IMR-90 (cell line): ENCODE data around the gene DNAH17. TPM values are rescaled to one million over a fixed set of nuclear protein-coding genes. Genes with fewer than 3 reads are reported as not detected.

ENCODE experiments used
- ATAC-seq: fragments of 200-7000 bp; cut with Tn5 transposase; 2 replicates; pipeline ENCODE4 v1.9.1; 2020; ENCODE audit warnings: low read depth, mild to moderate bottlenecking, moderate library complexity
- BruUV-seq: library from RNA; stranded (reverse); fragments of 400-500 nt; replicated peaks from 2 replicates; lab custom pipeline; 2021; lab: Mats Ljungman, UMichigan
- CTCF ChIA-PET: fragments of 300-600 bp; formaldehyde crosslinking; extraction: SDS; loops from one replicate; lab custom pipeline; 2021; ENCODE audit warnings: antibody characterized with exemption; lab: Yijun Ruan, JAX
- POLR2A ChIA-PET: fragments of 300-600 bp; sonication (Branson Sonifier 250); formaldehyde crosslinking; loops from one replicate; lab custom pipeline; 2022; ENCODE audit warnings: antibody characterized with exemption; ENCODE audit not compliant: unreplicated experiment; lab: Charles Lee
- DNase-seq: peaks from one replicate; pipeline ENCODE4 v3.0.0; 2013
- H2AFZ ChIP-seq: replicated peaks from 2 replicates; pipeline ENCODE3; 2013; ENCODE audit warnings: low read length, mild to moderate bottlenecking; ENCODE audit not compliant: poor library complexity
- H2AK5ac ChIP-seq: 2 replicates; pipeline ENCODE4 v1.6.1; 2013; ENCODE audit warnings: low read depth, low read length, inconsistent platforms
- H2AK9ac ChIP-seq: replicated peaks from 2 replicates; pipeline ENCODE3; 2013; ENCODE audit warnings: mild to moderate bottlenecking, low read depth, low read length, moderate library complexity; ENCODE audit not compliant: poor library complexity
- H2BK120ac ChIP-seq: 2 replicates; pipeline ENCODE4 v1.6.1; 2013; ENCODE audit warnings: low read depth, low read length, inconsistent platforms
- H2BK15ac ChIP-seq: 3 replicates; pipeline ENCODE4 v1.6.1; 2013; ENCODE audit warnings: low read depth, low read length, inconsistent platforms
- H2BK20ac ChIP-seq: 2 replicates; pipeline ENCODE4 v1.6.1; 2013; ENCODE audit warnings: low read depth, mild to moderate bottlenecking, inconsistent platforms, low read length, moderate library complexity
- H2BK5ac ChIP-seq: 2 replicates; pipeline ENCODE4 v1.6.1; 2013; ENCODE audit warnings: mild to moderate bottlenecking, low read depth, low read length, inconsistent platforms; ENCODE audit not compliant: poor library complexity, severe bottlenecking
- H3K14ac ChIP-seq: replicated peaks from 2 replicates; pipeline ENCODE4 v1.6.1; 2013; ENCODE audit warnings: low read depth, low read length, inconsistent platforms
- H3K18ac ChIP-seq: 2 replicates; pipeline ENCODE4 v1.6.1; 2013; ENCODE audit warnings: low read depth, low read length, control low read depth
- H3K23ac ChIP-seq: 2 replicates; pipeline ENCODE4 v1.6.1; 2013; ENCODE audit warnings: low read depth, low read length, inconsistent platforms
- H3K27ac ChIP-seq: 2 replicates; pipeline ENCODE4 v1.5.1; 2013; ENCODE audit warnings: mild to moderate bottlenecking, control low read depth, low read length; ENCODE audit not compliant: insufficient read depth
- H3K27me3 ChIP-seq: 2 replicates; pipeline ENCODE4 v1.6.1; 2013; ENCODE audit warnings: low read length; ENCODE audit not compliant: control insufficient read depth, insufficient read depth
- H3K36me3 ChIP-seq: 2 replicates; pipeline ENCODE4 v1.6.1; 2013; ENCODE audit warnings: low read length, mixed read lengths; ENCODE audit not compliant: control insufficient read depth, insufficient read depth
- H3K4ac ChIP-seq: 2 replicates; pipeline ENCODE4 v1.6.1; 2013; ENCODE audit warnings: low read depth, low read length, inconsistent platforms
- H3K4me1 ChIP-seq: 2 replicates; pipeline ENCODE4 v1.6.1; 2013; ENCODE audit warnings: low read length, mixed read lengths; ENCODE audit not compliant: control insufficient read depth, insufficient read depth
- H3K4me2 ChIP-seq: 2 replicates; pipeline ENCODE4 v1.6.1; 2013; ENCODE audit warnings: low read depth, mild to moderate bottlenecking, control low read depth, low read length, moderate library complexity
- H3K4me3 ChIP-seq: 2 replicates; pipeline ENCODE4 v1.5.1; 2013; ENCODE audit warnings: low read depth, mild to moderate bottlenecking, control low read depth, low read length, moderate library complexity; ENCODE audit not compliant: insufficient read depth
- H3K56ac ChIP-seq: 2 replicates; pipeline ENCODE4 v1.6.1; 2013; ENCODE audit warnings: low read length, inconsistent platforms; ENCODE audit not compliant: insufficient read depth; ENCODE audit errors: extremely low read depth
- H3K79me1 ChIP-seq, 2 experiments: 2 replicates each; pipeline ENCODE4 v1.6.1; 2013; ENCODE audit warnings: low read length in 2 of 2, inconsistent platforms in 1 of 2, low read depth in 1 of 2
- H3K9ac ChIP-seq: 2 replicates; pipeline ENCODE4 v1.6.1; 2013; ENCODE audit warnings: low read depth, low read length, control low read depth
- H3K9me1 ChIP-seq: 2 replicates; pipeline ENCODE4 v1.6.1; 2013; ENCODE audit warnings: low read length, inconsistent platforms; ENCODE audit not compliant: insufficient read depth
- H3K9me3 ChIP-seq: 2 replicates; pipeline ENCODE4 v1.6.1; 2013; ENCODE audit warnings: low read length; ENCODE audit not compliant: control insufficient read depth, insufficient read depth
- H4K20me1 ChIP-seq: 2 replicates; pipeline ENCODE4 v1.6.1; 2013; ENCODE audit warnings: low read length, inconsistent platforms; ENCODE audit not compliant: insufficient read depth
- H4K5ac ChIP-seq: 2 replicates; pipeline ENCODE4 v1.6.1; 2013; ENCODE audit warnings: mild to moderate bottlenecking, low read depth, low read length, control low read depth
- H4K8ac ChIP-seq, 2 experiments: 2 replicates each; pipeline ENCODE4 v1.6.1; 2013; ENCODE audit warnings: low read depth in 2 of 2, low read length in 2 of 2, control low read depth in 1 of 2, inconsistent platforms in 1 of 2
- H4K91ac ChIP-seq: 2 replicates; pipeline ENCODE4 v1.6.1; 2013; ENCODE audit warnings: low read depth, low read length, inconsistent platforms; ENCODE audit not compliant: insufficient read depth
- CHD1 ChIP-seq: IDR thresholded peaks from 2 replicates; pipeline ENCODE4 v1.6.1; 2012; ENCODE audit warnings: low read depth, low read length, improper control_type of control experiment
- MAZ ChIP-seq: IDR thresholded peaks from 2 replicates; pipeline ENCODE4 v1.6.1; 2012; ENCODE audit warnings: low read depth, mild to moderate bottlenecking, low read length, improper control_type of control experiment, moderate library complexity, borderline replicate concordance
- NFE2L2 ChIP-seq: fragments of 150-350 bp; IDR thresholded peaks from 2 replicates; pipeline ENCODE4 v1.6.1; 2016; ENCODE audit warnings: low read depth, mild to moderate bottlenecking, low read length
- RCOR1 ChIP-seq: IDR thresholded peaks from 2 replicates; pipeline ENCODE4 v1.6.1; 2012; ENCODE audit warnings: mild to moderate bottlenecking, low read length, improper control_type of control experiment; ENCODE audit not compliant: insufficient replicate concordance
- WGBS, 2 experiments: methylation state at CpG; one replicate each; pipeline versions ENCODE4 v1.1.5 to v1.1.7; 2013; ENCODE audit warnings: missing lambda C conversion rate in 2 of 2; ENCODE audit not compliant: insufficient read length in 1 of 2; ENCODE audit errors: extremely low coverage in 2 of 2; 5-methylcytosine and 5-hydroxymethylcytosine counted together
- dilution Hi-C: fragments of 300-500 bp; cut with HindIII; formaldehyde crosslinking; loops from one replicate; pipeline ENCODE4 v1.14.3; 2018; ENCODE audit warnings: low sequenced_read_pairs; ENCODE audit not compliant: unreplicated experiment
- in situ Hi-C: fragments of 300-500 bp; cut with MboI; formaldehyde crosslinking; loops from 3 replicates; pipeline ENCODE4 v1.14.3; 2019; ENCODE audit warnings: low sequenced_read_pairs, inconsistent platforms, mixed read lengths
- intact Hi-C: fragments of 100-400 bp; cut with micrococcal nuclease; formaldehyde crosslinking; loops from 2 replicates; pipeline ENCODE4 v1.10.0; 2022
- polyA plus RNA-seq, 3 experiments: library from polyadenylated mRNA; depleted of rRNA; stranded (reverse); fragments of >200 nt; gene quantifications; 2 replicates each; pipeline ENCODE4 v1.2.3, GENCODE V29; 2012; ENCODE audit warnings: low replicate concordance in 1 of 3
- total RNA-seq: library from RNA; depleted of rRNA; stranded (reverse); fragments of >200 nt; gene quantifications from 2 replicates; pipeline ENCODE4 v1.2.3, GENCODE V29; 2012

Gene DNAH17
- total and polyA plus RNA-seq, 2 of the 4 experiments (the other 2 are of a cell fraction): not detected

- Histone ChIP-seq H3K4me1 (0 out of 2 replicates have a peak, but pooled peaks cover 1% of the 10 kb centered on the region), H3K36me3 (no peaks in the 10 kb centered on the region), H3K27me3 (no peaks in the 10 kb centered on the region; the same call in none of the 2 replicates), H2BK20ac (no peak overlapping the region), H3K9me3 (no peaks in the 10 kb centered on the region), H4K20me1 (no peaks in the 10 kb centered on the region), H3K27ac (no peak overlapping the region), H2AK5ac (no peak overlapping the region), H3K56ac (no peak overlapping the region), H3K9ac (no peak overlapping the region), H3K14ac (no peak overlapping the region), H3K23ac (no peak overlapping the region), H3K18ac (no peak overlapping the region), H2BK120ac (no peak overlapping the region), H4K8ac (no peak overlapping the region), H3K4ac (no peak overlapping the region), H3K4me3 (no peak overlapping the region), H2AK9ac (no peak overlapping the region), H3K79me1 (no peaks in the 10 kb centered on the region), H2BK15ac (no peak overlapping the region), H3K9me1 (no peaks in the 10 kb centered on the region; the same call in 1 of the 2 replicates), H2BK5ac (no peak overlapping the region), H4K91ac (no peak overlapping the region), H3K4me2 (no peak overlapping the region), H4K5ac (no peak overlapping the region), H2AFZ (no peak overlapping the region)
- dilution Hi-C loops (no loop called here), in situ Hi-C loops (no loop called here), intact Hi-C loops (no loop called here)
- DNase-seq (no peak), ATAC-seq (no peak)
- ChIA-PET POLR2A (no interaction called here), CTCF (no interaction called here)
- 71% methylated on average over 1 of the region's 14 CpGs; no CpG with 5 or more reads in 1 of the 2 experiments for WGBS, 2 experiments
- TF ChIP-seq MAZ: no peak
- TF ChIP-seq NFE2L2: no peak
- no peak for TF ChIP-seq CHD1
- TF ChIP-seq RCOR1: no peak
- no TSS peak for BruUV-seq
These were observed 47.3 kb upstream of the DNAH17 start for GRCh38 chr17:78624324-78625151.
